ENCODE measurements around the gene GLB1L3.

GRCh38 chr11:134266841-134267251, 9.3 kb upstream of the GLB1L3 start:
- TF ChIP-seq CTCF (IDR thresholded peaks at IDR 0.05) (no peak), POLR2A (IDR thresholded peaks at IDR 0.05) (no peak)
